ENCODE measurements around the gene AR.

DNA sequence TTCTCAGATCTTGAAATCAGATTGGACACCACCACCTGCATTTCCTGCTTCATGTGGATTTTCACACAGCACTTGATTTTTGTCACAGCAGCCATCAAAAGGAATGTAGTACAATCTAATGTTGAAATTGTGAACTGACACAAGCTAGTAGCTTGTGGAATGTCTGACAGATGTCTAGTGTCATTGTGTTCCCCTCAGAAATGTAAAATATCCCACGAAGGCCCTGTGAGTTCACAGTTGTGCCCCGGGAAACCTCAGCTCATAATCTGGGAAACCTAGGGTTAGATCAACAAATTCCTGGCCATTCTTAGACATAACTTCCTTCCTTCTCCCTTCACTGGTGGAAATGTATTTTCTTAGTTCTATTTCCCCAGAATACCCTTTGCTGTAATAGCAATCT, 205.7 kb downstream of the AR start:
- TF ChIP-seq, protein P1, sequence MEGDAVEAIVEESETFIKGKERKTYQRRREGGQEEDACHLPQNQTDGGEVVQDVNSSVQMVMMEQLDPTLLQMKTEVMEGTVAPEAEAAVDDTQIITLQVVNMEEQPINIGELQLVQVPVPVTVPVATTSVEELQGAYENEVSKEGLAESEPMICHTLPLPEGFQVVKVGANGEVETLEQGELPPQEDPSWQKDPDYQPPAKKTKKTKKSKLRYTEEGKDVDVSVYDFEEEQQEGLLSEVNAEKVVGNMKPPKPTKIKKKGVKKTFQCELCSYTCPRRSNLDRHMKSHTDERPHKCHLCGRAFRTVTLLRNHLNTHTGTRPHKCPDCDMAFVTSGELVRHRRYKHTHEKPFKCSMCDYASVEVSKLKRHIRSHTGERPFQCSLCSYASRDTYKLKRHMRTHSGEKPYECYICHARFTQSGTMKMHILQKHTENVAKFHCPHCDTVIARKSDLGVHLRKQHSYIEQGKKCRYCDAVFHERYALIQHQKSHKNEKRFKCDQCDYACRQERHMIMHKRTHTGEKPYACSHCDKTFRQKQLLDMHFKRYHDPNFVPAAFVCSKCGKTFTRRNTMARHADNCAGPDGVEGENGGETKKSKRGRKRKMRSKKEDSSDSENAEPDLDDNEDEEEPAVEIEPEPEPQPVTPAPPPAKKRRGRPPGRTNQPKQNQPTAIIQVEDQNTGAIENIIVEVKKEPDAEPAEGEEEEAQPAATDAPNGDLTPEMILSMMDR (IDR thresholded peaks at IDR 0.05; ENCODE audit: low read depth, low read length, missing input control), result no peak
- TF ChIP-seq RAD21 (IDR thresholded peaks at IDR 0.05) (no peak), ATF3 (IDR thresholded peaks at IDR 0.05) (no peak), EGR1 (IDR thresholded peaks at IDR 0.05; ENCODE audit: low read depth in 2 of 2) (no peak), TAF1 (conservative IDR thresholded peaks at IDR 0.05) (no peak), YY1 (IDR thresholded peaks at IDR 0.05) (no peak), MAX (IDR thresholded peaks at IDR 0.05) (no peak)

Measured in liver (tissue), 3 donors.